ENCODE measurements around the gene DNAI2. TPM values are rescaled to one million over a fixed set of nuclear protein-coding genes. Genes with fewer than 3 reads are reported as not detected.
A peak's percentile ranks its signal among the peaks of the same experiment; 100 is the strongest.

The DNAI2 gene
- total and polyA plus RNA-seq, 9 of the 15 experiments (the other 6 are each of a cell fraction or from before 2014, with no cell fraction given): not detected

- H3K27me3 ChIP-seq (ENCODE audit: control insufficient read depth in 2 of 2, insufficient read depth in 2 of 2, low read length in 2 of 2): no peaks in the 10 kb centered on the region
- peak overlapping the region; percentile 82 for H3K4me2 ChIP-seq (ENCODE audit: insufficient read depth, low read length)
- BruUV-seq (replicated peaks): no TSS peak
- peak overlapping the region; percentile 91 for H3K27ac ChIP-seq (ENCODE audit: extremely low read depth, low read depth, low read length)
- H2AFZ ChIP-seq (ENCODE audit: low read depth, low read length): peak overlapping the region; percentile 97
- H3K4me1 ChIP-seq (replicated peaks in 1 of 2; ENCODE audit: control insufficient read depth in 2 of 2, insufficient read depth in 2 of 2, low read length in 2 of 2): peaks cover 14 to 21% of the 10 kb centered on the region in 2 experiments; a peak in 4 of 5 replicates
- H4K20me1 ChIP-seq (replicated peaks; ENCODE audit: control insufficient read depth, insufficient read depth, low read length): no peaks in the 10 kb centered on the region
- ChIA-PET POLR2A (interaction anchor here (0.6 to 2.0 kb wide), 16 partner anchors 9 to 194 kb away, joined by 3 to 16 read pairs (median 4); partner anchors contain the start of genes GPR142 and TTYH2), CTCF (ENCODE audit: low intra/inter-chr PET ratio) (interaction anchor here (1.1 to 1.2 kb wide), 2 partner anchors 85 to 88 kb away, joined by 3 to 6 read pairs; no protein-coding TSS in a partner anchor)
- DNase-seq (ENCODE audit: extremely low read depth in 1 of 4, low spot score in 3 of 4): peak; percentile 82 to 96 (median 85)
- no peaks in the 10 kb centered on the region for H3K9me1 ChIP-seq (ENCODE audit: control insufficient read depth, insufficient read depth, low read length)
- H3K4me3 ChIP-seq: peak overlapping the region; percentile 10; the same call in 1 of the 2 replicates
- H3K36me3 ChIP-seq (ENCODE audit: control insufficient read depth, insufficient read depth, low read length): no peaks in the 10 kb centered on the region
- peak; percentile 89 for ATAC-seq
- peak; percentile 99 for FAIRE-seq
- intact Hi-C loops (cut with micrococcal nuclease) (loop anchor here (1.0 kb wide), 1 partner anchor 86 kb away; no protein-coding TSS in a partner anchor), in situ Hi-C loops (cut with MboI) (no loop called here)
- peak overlapping the region; percentile 49 to 65; a peak in 3 of 4 replicates for H3K9ac ChIP-seq (ENCODE audit: insufficient read depth in 1 of 2, low read depth in 2 of 2, low read length in 2 of 2)
- no peaks in the 10 kb centered on the region for H3K9me3 ChIP-seq (replicated peaks; ENCODE audit: control insufficient read depth, insufficient read depth, low read depth, low read length)
- H3K79me2 ChIP-seq (ENCODE audit: control insufficient read depth, insufficient read depth, low read length): no peaks in the 10 kb centered on the region
- WGBS (ENCODE audit: insufficient coverage, low coverage, missing lambda C conversion rate): 0% methylated on average over 5 of the region's 5 CpGs
- TF ChIP-seq STAG1 (CRISPR knock-in tag; IDR thresholded peaks at IDR 0.05; ENCODE audit: borderline replicate concordance) (no peak), ZNF12 (CRISPR knock-in tag; IDR thresholded peaks at IDR 0.05) (no peak), RBM22 (IDR thresholded peaks at IDR 0.05; ENCODE audit: low read depth, low read length, poor library complexity, severe bottlenecking) (no peak), CXXC5 (CRISPR knock-in tag; IDR thresholded peaks at IDR 0.05) (peak; percentile 44; the same call in 1 of the 2 replicates), RNF2 (IDR thresholded peaks at IDR 0.05) (peak; percentile 75), FOSL1 (tag; conservative IDR thresholded peaks at IDR 0.05) (peak; percentile 73), HIVEP1 (CRISPR knock-in tag; IDR thresholded peaks at IDR 0.05) (no peak), ZNF407 (IDR thresholded peaks at IDR 0.05; ENCODE audit: low read depth) (no peak), E2F6 (IDR thresholded peaks at IDR 0.05; ENCODE audit: borderline replicate concordance in 1 of 2, extremely low read depth in 1 of 2, insufficient read depth in 1 of 2, insufficient read length in 1 of 2, low read depth in 1 of 2, low read length in 1 of 2, poor library complexity in 1 of 2, severe bottlenecking in 1 of 2) (peak; percentile 20 to 25), ZNF143 (CRISPR knock-in tag; IDR thresholded peaks at IDR 0.05) (no peak), RAD51 (IDR thresholded peaks at IDR 0.05; ENCODE audit: borderline replicate concordance, low read depth) (peak; percentile 37; the same call in 1 of the 2 replicates), RBM39 (optimal IDR thresholded peaks at IDR 0.05; ENCODE audit: low read depth, low read length) (no peak)
Observed at GRCh38 chr17:74296548-74296936, 22.5 kb downstream of the DNAI2 start.

Measured in K562 (cell line).